Cardiac muscle cell (in vitro differentiated cells and primary cell): ENCODE results near the gene REC8. TPM values are rescaled to one million over a fixed set of nuclear protein-coding genes. Genes with fewer than 3 reads are reported as not detected.
A peak's percentile ranks its signal among the peaks of the same experiment; 100 is the strongest.

Source experiments
- DNase-seq, 2 donors: peaks; one replicate each; pipeline versions ENCODE4 v3.0.0 to v3.0.0-alpha.2; 2010 to 2017; ENCODE audit warnings: low read depth in 1 of 2, low spot score in 1 of 2
- H3K27ac ChIP-seq: fragments of 200-600 bp; sonication (generic); 2 replicates; pipeline ENCODE4 v1.5.1; 2016
- H3K27me3 ChIP-seq: fragments of 200-600 bp; sonication (generic); 2 replicates; pipeline ENCODE4 v1.6.0; 2016; ENCODE audit warnings: control low read depth
- H3K36me3 ChIP-seq: fragments of 200-600 bp; sonication (generic); 2 replicates; pipeline ENCODE4 v1.5.1; 2016; ENCODE audit warnings: control low read depth
- H3K4me1 ChIP-seq: fragments of 200-600 bp; sonication (generic); 2 replicates; pipeline ENCODE4 v1.8.1; 2017; ENCODE audit warnings: low read depth, mild to moderate bottlenecking, mixed run types
- H3K4me3 ChIP-seq: fragments of 200-600 bp; sonication (generic); 2 replicates; pipeline ENCODE4 v1.5.1; 2016; ENCODE audit warnings: mild to moderate bottlenecking
- H3K9me3 ChIP-seq: fragments of 200-600 bp; sonication (generic); 2 replicates; pipeline ENCODE4 v1.5.1; 2017; ENCODE audit warnings: low read depth, mild to moderate bottlenecking, control low read depth
- CTCF ChIP-seq: IDR thresholded peaks from 2 replicates; pipeline ENCODE4 v1.5.1; 2012; ENCODE audit warnings: low read depth, mild to moderate bottlenecking, low read length
- polyA plus RNA-seq: library from polyadenylated mRNA; unstranded; fragments of >200 nt; fragmentation: Nextera tagmentation; extraction: Ambion mirVana; gene quantifications from 2 replicates; pipeline ENCODE4 v1.2.1, GENCODE V29; 2016
- total RNA-seq: library from RNA; depleted of rRNA; stranded (reverse); fragments of >200 nt; gene quantifications from 2 replicates; pipeline ENCODE4 v1.2.3, GENCODE V29; 2016

The REC8 gene
- total and polyA plus RNA-seq, 2 experiments from 2014 or later: 20.3 to 38.8 TPM

- Histone ChIP-seq H3K27me3 (no peaks in the 10 kb centered on the region), H3K9me3 (no peaks in the 10 kb centered on the region), H3K4me3 (peak within 1 kb of the TSS; percentile 9), H3K36me3 (peaks cover 28% of the 10 kb centered on the region), H3K27ac (peak within 1 kb of the TSS; percentile 75), H3K4me1 (peaks cover 11% of the 10 kb centered on the region)
- DNase-seq: peak; percentile 97
- peak; percentile 88 for TF ChIP-seq CTCF
Observed at GRCh38 chr14:24160850-24161804, 10.8 kb upstream of the REC8 start, which contains the start of gene IRF9. IRF9 (plus strand) TSS chr14:24161265; CDS start chr14:24162145, 880 bp downstream.

- H3K27ac ChIP-seq: peak overlapping the region; percentile 75
- peak in 1 of 2 donors; percentile 52 for DNase-seq
Observed at GRCh38 chr14:24162093-24162492, 9.8 kb upstream of the REC8 start.

GRCh38 chr14:24164518-24164991 is 7.3 kb upstream of the REC8 start:
- H3K36me3 ChIP-seq: peaks cover 8% of the 10 kb centered on the region

More at GRCh38 chr14:24162093-24162492, 9.8 kb upstream of the REC8 start:
- TF ChIP-seq CTCF: no peak
- Histone ChIP-seq H3K4me1 (peaks cover 11% of the 10 kb centered on the region), H3K9me3 (no peaks in the 10 kb centered on the region), H3K4me3 (no peak overlapping the region), H3K36me3 (peaks cover 22% of the 10 kb centered on the region), H3K27me3 (no peaks in the 10 kb centered on the region)

GRCh38 chr14:24165785-24166184 is 6.1 kb upstream of the REC8 start:
- Histone ChIP-seq H3K27ac (no peak overlapping the region), H3K4me3 (no peak overlapping the region), H3K27me3 (no peaks in the 10 kb centered on the region), H3K36me3 (peaks cover 4% of the 10 kb centered on the region), H3K4me1 (peaks cover 6% of the 10 kb centered on the region), H3K9me3 (no peaks in the 10 kb centered on the region)
- no peak for DNase-seq
- TF ChIP-seq CTCF: no peak

More at GRCh38 chr14:24164518-24164991, 7.3 kb upstream of the REC8 start:
- TF ChIP-seq CTCF: no peak
- no peak for DNase-seq
- no peaks in the 10 kb centered on the region for H3K27me3 ChIP-seq
- no peak overlapping the region for H3K27ac ChIP-seq
- no peaks in the 10 kb centered on the region for H3K9me3 ChIP-seq
- no peak overlapping the region for H3K4me3 ChIP-seq
- H3K4me1 ChIP-seq: peaks cover 11% of the 10 kb centered on the region

- no peak for TF ChIP-seq CTCF
- H3K36me3 ChIP-seq: peaks cover 4% of the 10 kb centered on the region
- H3K27me3 ChIP-seq: no peaks in the 10 kb centered on the region
- no peak overlapping the region for H3K4me3 ChIP-seq
- H3K9me3 ChIP-seq: no peaks in the 10 kb centered on the region
- H3K4me1 ChIP-seq: no peaks in the 10 kb centered on the region
- H3K27ac ChIP-seq: no peak overlapping the region
- DNase-seq: no peak
Observed at GRCh38 chr14:24167469-24168114, 4.3 kb upstream of the REC8 start.
